Fibroblast of peridontal ligament (primary cell): ENCODE data around the gene CC2D1A.
"Not testable (repeated sequence)": the region's sequence is repeated elsewhere in the genome, so short reads cannot be mapped to it uniquely, and the experiment has no call there.

ENCODE experiments used
- DNase-seq: peaks from one replicate; pipeline ENCODE4 v3.0.0-alpha.2; 2010; ENCODE audit errors: extremely low read depth

CC2D1A gene

DNA sequence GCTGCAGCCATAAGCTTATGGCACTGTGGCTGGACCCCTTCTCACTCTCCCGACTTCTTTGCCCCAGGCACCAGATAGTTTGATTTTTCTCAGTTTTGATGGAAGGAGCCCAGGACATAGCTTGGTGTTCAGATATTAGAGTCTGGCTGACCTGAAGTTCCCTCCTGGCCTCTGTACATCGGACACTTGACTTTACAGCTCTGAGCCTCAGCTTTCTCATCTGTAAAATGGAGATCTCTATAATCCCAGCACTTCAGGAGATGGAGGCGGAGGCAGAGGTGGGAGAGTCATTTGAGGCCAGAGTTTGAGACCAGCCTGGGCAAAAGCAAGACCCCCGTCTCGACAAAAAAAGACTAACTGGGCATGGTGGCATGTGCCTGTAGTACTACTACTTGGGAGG, 909 bp downstream of the CC2D1A start:
- DNase-seq: no peak

DNA sequence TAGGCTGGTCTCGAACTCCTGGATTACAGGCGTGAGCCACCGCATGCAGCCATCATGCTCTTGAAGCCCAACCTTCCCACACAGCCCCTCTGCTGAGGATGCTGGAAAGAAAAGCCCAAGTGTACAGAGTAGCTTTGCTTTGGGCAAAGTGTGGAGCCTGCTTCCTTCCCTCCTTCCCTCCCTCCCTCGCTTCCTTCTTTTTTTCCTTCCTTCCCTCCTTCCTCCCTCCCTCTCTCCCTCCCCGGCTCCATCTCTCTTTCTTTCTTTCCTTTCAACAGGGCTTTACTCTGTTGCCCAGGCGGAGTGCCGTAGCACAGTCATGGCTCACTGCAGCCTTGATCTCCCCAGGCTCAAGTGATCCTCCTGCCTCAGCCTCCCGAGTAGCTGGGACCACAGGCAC, 2.7 kb downstream of the CC2D1A start:
- DNase-seq: no peak

DNA sequence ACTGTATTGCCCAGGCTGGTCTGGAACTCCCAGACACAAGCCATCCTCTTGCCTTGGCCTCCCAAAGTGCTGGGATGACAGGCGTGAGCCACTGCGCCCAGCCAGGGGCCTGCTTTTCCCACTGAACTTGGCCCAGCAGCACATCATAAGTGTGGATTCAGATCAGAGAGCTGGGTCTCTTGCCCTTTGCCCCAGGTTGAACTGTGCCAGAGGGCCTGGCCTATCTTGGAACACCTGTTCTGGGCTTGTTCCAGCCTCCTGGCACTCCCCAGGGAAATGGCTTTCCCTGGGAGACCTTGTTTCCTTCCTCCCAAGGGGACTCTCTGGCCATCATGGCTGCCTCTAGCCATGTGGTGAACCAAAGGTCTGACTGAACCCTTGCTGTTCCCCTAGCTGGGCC, 3.4 kb downstream of the CC2D1A start:
- no peak for DNase-seq

DNA sequence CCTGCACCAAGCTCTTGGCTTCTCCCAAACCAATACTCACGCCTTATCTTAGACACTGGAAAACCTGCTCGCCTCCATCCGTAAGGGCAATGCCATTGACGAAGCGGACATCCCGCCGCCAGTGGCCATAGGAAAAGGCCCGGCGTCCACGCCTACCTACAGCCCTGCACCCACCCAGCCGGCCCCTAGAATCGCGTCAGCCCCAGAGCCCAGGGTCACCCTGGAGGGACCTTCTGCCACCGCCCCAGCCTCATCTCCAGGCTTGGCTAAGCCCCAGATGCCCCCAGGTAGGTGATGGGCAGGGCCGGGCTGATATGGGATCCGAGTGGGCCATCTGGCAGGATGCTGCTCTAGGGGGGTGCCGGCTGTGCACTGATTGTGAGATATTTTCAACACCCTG, 7.4 kb downstream of the CC2D1A start:
- no peak for DNase-seq

DNA sequence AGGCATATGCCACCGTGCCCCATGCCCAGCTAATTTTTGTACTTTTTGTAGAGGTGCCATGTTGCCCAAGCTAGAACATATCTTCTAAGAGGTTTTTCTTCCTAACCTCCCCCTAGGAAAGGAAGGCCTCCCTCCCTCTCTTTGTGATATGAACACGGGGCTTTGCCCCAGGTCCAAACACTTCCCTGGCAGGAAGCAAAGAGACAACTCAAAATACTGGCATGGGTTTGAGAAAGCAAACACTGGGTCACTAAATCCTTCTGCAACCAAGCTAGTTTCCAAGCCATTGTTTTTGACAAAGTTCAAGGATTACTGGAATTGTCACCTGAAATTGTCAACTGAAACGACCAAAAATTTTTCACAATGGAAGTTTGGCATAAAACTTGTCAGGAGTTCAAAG, 8.8 kb downstream of the CC2D1A start:
- DNase-seq: no peak

DNA sequence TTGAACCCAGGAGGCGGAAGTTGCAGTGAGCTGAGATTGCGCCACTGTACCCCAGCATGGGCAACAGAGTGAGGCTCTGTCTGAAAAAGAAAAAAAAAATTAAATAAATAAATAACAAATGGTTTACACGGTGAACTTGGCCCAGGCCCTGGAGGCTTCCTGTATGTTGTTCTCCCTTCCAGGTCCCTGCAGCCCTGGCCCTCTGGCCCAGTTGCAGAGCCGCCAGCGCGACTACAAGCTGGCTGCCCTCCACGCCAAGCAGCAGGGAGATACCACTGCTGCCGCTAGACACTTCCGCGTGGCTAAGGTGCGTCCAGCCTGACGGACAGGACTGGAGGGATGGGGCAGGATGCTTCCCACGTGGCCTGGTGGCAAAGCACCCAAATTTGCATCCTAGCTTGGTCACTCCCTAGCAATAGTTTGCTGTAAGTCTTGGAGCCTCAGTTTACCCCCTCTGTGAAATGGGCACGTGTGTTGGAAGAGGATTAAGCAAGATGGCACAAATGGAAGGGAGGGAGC, 11.9 kb downstream of the CC2D1A start:
- no peak for DNase-seq

DNA sequence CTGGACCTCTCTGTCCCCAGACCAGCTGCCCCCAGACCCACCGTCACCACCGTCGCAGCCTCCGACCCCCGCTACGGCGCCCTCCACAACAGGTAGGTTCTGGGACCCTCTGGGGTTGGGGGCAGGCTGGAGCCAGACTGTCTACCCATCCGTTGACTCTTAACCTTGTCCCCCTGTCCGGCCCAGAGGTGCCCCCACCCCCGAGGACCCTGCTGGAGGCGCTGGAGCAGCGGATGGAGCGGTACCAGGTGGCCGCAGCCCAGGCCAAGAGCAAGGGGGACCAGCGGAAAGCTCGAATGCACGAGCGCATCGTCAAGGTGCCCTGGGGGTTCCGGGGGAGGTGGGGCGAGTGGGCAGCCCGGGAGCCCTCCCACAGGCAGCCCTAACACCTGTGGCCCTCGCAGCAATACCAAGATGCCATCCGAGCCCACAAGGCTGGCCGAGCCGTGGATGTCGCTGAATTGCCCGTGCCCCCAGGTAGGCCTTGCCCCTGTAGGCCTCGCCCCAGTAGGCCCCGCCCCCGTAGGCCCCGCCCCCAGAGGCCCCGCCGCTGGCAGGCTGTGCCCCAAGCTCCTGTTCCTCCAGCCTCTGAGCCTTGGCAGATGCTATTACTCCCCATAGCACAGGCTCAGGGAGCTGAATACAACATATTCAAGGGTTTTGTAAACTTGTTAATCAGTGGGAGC, 12.9 kb downstream of the CC2D1A start:
- no peak for DNase-seq

DNA sequence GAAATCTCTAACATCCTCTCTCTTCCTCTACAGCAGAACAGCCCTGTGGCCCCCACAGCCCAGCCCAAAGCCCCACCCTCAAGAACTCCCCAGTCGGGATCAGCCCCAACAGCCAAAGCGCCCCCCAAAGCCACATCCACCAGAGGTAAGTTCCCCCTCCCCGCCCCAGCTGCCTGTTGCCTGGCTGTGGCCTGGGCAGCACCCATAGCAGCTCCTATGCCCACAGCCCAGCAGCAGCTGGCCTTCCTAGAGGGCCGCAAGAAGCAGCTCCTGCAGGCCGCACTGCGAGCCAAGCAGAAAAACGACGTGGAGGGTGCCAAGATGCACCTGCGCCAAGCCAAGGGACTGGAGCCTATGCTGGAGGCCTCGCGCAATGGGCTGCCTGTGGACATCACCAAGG, 14.5 kb downstream of the CC2D1A start:
- no peak for DNase-seq

DNA sequence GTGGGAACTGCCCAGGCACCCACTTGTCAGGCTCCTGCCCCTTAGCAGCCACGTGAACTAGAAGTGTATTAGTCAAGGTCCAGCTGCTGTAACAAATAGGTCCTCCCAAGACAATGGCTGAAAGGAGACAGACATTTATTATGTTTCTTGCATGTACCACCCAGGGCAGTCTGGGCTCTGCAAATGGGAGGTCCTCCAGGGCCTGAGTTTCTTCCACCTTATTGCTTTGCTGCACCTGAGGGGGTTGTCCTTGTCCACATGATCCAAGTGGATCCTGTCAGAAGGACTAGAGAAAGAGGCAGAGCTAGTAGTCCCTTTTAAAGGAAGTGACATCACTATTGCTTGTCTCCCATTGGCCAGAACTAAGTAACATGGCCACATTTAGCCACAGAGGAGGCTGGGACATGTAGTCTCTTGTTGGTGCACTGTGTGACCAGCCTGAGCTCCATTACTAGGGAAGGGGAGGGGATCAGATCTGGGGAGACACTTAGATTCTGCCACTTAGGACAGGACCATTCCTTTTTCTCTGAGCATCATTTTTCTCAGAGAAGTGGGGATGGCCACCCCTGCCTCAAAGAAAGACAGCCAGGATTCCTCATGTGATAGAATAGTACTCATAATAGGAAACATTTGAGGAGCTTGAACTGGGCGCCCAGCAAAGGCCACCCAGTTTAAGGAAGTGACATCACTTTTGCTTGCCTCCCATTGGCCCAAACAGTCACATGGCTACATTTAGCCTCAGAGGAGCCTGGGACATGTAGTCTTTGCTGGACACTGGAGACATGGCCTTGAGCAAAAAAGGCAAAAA, 15.1 kb downstream of the CC2D1A start:
- peak; percentile 43 for DNase-seq

DNA sequence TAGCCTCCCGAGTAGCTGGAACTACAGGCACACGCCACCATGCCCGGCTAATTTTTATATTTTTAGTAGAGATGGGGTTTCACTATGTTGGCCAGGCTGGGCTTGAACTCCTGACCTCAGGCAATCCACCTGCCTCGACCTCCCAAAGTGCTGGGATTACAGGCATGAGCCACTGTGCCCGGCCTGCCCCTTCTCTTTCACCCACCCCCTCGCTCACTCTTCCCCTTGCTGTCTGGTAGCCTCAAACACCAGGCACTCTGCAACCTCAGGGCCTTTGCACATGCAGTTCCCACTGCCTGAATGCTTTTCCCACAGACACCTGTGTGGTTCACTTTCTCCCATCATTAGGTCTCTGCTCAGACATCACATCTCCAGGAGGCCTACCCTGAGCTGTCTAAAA, 16.1 kb downstream of the CC2D1A start:
- DNase-seq: not testable (repeated sequence)

DNA sequence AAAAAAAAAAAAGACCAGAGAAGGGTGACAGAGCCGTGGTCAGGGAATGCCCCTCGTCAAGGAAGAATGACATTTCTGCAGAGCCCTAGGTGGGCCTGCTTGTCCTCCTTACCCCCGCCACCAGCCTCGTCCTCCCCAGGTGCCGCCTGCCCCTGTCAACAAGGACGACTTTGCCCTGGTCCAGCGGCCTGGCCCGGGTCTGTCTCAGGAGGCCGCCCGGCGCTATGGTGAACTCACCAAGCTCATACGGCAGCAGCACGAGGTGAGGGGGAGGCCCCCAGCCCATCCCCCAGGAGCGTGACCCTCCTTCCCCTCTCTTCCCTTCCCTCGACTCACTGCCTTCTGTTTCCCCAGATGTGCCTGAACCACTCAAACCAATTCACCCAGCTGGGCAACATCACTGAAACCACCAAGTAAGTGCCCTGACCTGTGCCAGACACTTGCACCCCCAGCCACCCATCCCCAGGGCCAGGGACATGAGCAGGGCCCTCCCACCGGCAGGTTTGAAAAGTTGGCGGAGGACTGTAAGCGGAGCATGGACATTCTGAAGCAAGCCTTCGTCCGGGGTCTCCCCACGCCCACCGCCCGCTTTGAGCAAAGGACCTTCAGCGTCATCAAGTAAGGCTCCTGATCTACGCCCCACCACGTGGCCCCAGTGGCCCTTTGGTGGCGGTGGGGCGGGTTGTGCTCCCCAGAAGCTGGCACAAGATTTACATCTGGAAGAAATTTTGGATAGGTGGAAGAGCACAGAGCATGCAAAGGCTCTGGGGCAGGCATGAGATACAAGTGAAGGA, 17.4 kb downstream of the CC2D1A start:
- no peak for DNase-seq

DNA sequence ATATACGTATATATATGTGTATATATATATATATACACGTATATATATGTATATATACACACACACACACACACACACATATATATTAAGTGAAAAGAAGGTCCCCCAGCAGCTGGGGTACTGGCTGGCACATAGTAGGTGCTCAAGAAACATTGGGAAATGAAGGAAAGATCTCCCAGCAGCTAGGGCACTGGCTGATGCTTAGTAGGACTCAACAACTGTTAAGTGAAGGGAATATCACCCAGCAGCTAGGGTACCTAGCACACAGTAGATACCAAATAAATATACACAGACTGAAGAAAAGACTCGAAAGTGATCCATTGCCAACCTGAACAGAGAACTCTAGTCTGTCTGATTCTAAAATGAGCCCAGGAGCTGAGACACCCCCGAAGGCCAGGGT, 20.0 kb downstream of the CC2D1A start:
- DNase-seq: no peak

DNA sequence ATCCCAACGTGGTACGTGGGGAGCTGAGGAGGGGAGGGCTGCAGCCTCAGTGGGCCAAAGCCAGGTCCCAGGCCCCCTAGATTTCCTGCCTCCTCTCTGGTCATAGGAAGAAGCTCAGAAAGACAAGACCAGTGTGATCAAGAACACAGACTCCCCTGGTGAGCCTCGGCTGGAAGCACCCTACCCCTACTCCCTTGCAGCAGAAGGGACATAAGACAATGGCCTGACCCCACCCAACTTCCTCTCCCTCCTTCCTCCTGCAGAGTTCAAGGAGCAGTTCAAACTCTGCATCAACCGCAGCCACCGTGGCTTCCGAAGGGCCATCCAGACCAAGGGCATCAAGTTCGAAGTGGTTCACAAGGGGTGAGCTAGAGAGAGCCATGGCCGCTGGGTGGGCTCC, 20.7 kb downstream of the CC2D1A start:
- no peak for DNase-seq

DNA sequence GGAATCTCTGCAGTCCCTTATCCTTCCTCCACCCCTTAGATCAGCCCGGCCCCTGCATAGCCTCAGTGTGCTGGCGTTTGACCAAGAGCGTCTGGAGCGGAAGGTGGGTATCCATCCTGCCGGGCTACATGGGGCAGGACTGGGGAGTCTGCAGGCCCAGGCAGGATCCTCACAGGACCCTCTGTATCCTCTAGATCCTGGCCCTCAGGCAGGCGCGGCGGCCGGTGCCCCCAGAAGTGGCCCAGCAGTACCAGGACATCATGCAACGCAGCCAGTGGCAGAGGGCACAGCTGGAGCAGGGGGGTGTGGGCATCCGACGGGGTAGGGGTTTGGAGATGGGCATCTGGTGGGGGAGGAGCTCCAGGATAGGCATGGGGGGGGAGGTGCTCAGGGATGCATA, 23.3 kb downstream of the CC2D1A start:
- DNase-seq: no peak

DNA sequence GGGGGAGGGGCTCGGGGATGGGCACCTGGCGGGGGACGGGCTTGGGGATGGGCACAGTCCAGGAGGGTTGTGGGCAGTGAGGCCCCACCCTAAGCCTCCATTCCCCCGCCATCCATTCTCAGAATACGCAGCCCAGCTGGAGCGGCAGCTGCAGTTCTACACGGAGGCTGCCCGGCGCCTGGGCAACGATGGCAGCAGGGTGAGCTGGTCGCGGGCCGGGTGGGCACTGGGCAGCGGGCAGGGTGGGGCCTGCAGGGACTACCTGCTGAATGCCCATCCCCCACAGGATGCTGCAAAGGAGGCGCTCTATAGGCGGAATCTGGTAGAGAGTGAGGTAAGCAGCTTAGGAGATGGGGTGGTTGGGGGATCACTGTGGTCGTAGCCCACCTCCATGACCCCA, 24.0 kb downstream of the CC2D1A start:
- no peak for DNase-seq

DNA sequence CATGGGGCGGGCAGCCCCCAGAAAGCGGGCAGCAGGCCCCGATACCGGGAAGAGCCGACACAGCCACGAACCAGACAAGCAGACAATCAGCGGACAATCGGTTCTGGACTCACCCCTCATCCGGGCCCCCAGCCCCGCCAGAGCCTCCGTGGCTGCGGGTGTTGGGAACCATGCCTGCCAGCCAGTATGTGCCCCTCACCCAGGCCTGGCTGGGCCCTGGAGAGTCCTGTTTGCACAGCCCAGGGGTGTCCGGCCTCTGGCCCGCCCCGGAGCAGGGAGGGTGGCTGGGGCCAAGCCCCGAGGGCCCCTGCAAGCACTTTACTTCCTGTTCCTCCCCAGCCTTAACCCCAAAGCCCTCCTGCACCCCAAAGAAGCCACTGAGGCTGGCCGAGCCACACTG, 24.4 kb downstream of the CC2D1A start:
- no peak for DNase-seq

DNA sequence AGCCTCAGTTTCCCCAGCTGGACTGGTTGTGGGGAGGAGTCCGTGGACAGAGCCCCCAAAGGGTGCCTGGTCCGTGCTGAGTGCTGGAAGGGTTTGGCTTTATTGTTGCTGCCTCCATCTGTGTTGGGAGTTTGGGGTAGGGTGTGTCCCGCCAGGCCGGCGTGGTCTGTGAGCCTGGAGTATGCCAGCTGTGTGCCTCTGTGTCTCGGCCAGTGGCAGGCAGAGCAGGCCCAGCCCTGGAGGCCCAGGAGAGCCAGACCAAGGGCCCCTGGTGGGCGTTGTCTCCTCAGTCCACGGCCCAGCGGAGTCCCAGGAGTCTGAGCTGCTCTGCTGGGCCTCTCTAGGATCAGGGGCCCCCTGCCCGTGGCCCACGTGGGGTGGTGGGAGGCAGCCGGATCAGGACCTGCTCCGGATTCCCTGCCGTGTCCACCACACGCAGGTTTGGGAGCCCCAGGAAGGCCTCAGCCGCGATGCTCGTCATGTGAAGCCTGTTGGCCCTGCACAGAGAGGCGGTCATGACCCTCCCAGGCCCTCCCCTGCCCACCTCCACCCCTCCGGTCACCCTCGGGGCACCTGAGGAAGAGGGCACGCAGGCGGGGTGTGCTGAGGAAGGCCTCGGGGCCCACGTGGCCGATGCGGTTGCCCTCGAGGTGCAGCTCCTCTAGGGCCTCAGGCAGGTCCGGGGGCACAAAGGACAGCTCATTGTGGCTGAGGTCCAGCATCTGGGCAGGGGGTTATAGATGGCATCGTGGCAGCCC, 25.6 kb downstream of the CC2D1A start:
- DNase-seq: no peak

DNA sequence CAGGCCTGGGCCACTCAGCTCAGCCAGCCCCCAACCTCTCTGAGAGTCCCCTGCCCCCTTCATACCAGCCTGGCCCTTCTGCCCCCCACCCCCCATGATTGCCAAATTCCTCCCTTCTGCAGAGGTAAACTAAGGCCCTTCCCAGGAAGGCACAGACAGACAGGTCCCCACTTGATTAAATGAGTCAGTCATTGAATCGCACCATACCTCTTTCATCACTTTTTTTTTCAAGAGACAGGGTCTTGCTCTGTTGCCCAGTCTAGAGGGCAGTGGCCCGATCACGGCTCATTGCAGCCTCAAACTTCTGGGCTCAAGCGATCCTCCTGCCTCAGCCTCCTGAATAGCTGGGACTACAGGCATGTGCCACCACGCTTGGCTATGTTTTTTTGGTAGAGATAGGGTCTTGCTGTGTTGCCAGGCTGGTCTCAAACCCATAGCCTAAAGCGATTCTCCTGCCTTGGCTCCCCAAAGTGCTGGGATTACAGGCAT, 26.2 kb downstream of the CC2D1A start:
- no peak for DNase-seq

DNA sequence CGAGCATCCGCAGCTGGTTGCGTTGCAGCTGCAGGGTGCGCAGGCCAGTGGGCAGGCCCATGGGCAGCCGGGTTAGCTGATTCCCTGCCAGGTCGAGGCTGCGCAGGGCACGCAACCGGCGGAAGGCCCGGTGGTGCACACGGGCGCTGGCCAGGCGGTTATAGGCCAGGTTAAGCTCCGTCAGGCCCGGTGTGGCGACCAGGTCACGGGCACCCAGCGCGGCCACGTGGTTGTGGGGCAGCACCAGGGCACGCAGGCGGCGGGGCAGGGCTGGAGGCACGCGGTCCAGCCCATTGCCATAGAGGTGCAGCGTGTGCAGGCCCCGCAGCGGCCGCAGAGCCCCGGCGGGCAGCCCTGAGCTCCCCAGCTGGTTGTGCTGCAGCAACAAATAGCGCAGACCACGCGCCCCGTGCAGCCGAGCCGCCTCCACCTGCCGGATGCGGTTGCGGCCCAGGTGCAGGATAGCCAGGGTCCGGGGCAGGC, 27.0 kb downstream of the CC2D1A start:
- no peak for DNase-seq

DNA sequence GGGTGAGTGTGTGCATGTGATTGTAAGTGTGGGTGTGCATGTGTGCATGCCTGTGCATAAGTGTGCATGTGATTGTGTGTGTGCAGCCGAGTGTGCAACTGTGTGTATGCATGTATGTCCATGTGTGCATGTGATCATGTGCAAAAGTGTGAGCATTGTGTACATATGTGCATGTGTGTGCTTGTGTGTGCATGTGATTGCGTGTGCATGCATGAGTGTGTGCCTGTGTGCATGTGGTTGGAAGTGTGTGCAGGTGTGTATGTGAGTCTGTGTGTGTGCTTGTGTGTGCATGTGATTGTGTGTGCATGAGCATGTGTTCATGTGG, 28.7 kb downstream of the CC2D1A start:
- no peak for DNase-seq

DNA sequence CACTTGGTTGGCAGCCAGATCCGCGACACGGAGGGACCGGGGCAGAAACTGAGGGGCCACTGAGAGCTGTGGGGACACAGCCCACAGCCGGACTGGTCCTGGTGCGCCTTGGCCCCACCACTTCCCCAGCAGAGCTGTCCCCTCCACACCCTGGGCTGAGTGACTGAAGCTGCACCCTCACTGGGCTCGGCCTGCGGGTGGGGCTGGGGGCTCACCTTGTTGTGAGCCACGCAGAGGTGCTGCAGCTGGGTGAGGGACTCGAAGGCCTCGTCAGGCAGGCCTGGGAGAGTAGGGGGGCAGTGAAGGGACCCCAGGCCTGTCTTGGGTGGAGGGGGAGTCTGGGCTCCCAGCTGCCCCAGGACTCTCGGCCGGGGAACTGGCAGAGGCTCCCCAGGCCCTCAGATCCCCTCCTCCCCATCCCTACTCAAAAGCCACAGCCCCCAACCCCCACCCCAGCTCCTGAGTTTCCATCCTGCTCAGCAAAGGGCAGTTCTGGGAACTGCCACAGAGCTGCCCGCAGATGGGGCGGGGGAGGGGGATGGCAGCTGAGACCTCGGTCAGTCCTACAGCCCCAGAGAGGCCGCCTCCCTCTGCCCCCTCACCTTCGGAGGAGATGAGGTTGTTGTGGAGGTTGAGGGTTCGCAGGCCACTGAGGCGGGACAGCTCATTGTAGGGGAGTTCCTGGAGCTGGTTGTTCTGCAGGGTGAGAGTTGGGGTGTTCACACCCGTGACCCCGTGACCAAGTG, 29.9 kb downstream of the CC2D1A start:
- DNase-seq: no peak
